HG03354 (cell line): ENCODE measurements around the gene STARD5.

Experiments used
- ATAC-seq: cut with Tn5 transposase; IDR thresholded peaks from one replicate; pipeline ENCODE4 v1.9.1; 2021; ENCODE audit warnings: mild to moderate bottlenecking; ENCODE audit not compliant: unreplicated experiment, poor library complexity, severe bottlenecking

Gene STARD5

DNA sequence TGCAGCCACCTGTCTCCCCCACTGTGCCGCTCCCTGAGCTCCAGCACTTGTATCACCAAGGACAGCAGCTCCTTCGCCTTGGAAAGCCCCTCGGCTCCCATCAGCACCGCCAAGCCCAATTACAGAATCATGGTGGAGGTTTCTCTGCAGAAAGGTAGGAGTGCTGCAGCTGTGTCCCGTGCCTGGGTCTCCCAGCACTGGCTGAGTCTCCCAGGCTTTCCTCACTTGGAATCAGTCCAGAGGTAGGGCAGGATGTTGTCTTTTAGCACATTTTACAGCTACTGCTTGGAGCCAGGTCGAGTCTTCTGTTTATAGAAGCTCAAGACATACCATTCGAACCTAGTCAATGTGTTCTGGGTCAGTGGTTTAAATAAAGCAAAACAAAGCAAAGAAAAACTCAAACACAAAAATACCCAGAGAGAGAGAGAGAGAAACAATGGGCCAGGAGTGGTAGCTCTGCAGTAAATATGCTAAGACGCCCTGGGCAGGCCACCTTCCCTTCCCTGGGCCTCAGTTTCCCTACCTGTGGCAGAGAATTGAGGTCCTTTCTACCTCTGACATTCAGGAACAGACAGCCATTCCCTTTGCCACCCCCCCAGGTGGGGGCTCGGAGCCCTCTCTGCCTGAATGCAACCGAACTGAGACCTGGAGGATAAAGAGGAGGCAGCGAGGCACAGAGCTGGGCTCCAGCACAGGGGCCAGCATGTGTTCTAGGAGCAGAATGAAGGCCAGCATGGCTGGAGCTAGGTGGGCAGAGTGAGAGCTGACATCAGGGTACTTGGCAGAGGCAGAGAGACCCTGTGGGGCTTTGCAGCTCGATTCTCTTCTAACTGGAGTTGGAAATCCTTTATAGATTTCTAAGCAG is 44.1 kb downstream of the STARD5 start:
- no peak for ATAC-seq

- no peak for ATAC-seq
These were observed 45.5 kb downstream of the STARD5 start for GRCh38 chr15:81278306-81279029.

GRCh38 chr15:81277851-81278250 is 46.1 kb downstream of the STARD5 start:
- no peak for ATAC-seq

DNA sequence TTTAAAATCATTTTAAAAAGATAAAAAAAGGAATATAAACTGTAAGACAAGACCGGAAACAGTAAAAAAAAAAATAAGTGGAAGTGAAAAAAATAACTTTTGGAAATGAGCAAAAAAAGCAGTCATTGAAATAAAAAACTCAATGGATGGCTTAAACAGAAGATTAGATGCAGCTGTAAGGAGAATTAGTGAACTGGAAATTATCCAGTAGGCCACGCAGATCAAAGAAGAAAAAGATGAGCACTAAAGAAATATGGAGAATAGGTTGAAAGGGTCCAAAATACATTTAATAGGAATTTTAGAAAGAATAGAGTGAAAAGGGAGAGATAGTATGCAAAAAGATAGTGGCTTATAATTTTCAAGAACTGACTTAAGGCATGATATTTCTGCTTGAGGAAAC is 47.0 kb downstream of the STARD5 start:
- no peak for ATAC-seq

GRCh38 chr15:81275711-81276392 is 48.1 kb downstream of the STARD5 start:
- no peak for ATAC-seq

DNA sequence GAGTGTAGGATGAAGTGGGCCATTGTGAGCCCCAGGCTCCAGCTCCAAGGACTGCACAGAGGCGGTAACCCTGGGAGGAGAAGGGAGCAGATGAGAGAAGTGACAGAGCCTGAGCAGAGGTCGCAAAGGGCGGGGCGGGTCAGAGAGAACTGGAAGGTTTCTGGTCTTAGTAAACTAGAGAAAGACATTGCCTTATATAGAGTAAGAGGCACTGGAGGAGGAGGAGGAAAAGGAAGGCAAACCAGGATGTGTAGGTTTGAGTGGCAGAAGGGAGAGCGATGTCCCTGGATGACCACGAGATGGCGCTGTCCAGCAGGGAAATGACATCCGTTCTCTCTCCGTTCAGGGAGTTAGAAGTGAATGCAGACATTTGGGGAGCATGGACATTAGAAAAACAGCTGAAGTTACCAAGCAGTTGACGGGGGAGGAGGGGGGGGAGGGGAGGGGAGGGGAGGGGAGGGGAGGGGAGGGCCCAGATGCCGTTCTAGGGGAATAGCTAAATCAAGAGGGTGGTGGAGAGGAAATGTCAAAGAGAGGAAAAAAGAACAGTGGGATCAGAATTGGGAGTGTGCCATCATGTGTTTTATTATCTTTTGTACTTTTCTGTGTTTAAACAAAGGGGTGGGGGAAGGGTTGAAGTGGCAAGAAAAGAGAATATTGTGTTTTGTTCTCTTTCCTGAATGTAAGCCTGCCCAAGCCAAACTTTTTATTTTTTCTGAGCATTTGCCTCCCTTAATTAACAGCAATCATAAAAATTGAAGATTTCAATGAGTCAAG is 48.8 kb downstream of the STARD5 start:
- peak; percentile 94 for ATAC-seq

DNA sequence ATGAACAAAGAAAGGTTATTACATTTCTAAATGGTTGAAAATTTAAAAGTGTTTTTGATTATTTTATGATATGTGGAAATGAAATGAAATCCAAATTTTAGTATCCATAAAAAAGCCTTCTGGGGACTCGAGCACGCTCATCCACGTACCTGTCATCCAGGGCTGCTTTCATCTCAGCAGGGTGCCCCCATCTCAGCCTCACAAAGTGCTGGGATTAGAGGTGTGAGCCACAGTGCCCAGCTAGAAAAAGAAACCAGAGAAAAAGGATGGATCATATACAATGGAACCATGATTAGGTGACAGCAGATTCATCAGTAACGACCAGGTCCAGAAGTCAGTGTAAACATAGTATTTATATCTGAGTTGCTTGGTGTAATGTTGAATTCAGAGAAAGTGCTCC is 49.7 kb downstream of the STARD5 start:
- ATAC-seq, result no peak

DNA sequence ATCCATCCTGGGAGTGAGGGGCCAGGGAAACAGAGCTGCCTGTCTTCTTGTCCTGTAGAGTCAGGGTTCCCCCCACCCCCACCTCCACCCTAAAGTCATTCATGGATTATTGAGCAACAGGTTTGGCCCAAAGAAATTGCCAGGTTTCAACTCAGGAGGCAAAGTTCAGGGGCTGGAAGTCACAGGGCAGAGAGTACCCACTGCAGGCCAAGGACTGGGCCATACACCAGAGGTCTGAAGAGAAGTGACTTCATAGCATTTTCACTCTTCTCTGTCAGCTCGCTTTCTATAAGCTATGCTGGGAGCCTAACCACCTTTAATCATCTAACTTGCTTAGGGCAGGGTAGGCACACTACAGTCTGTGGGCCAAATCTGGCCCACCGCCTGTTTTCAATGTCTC is 50.1 kb downstream of the STARD5 start:
- ATAC-seq, result no peak

- no peak for ATAC-seq
These were observed 50.7 kb downstream of the STARD5 start for GRCh38 chr15:81273200-81273599.

DNA sequence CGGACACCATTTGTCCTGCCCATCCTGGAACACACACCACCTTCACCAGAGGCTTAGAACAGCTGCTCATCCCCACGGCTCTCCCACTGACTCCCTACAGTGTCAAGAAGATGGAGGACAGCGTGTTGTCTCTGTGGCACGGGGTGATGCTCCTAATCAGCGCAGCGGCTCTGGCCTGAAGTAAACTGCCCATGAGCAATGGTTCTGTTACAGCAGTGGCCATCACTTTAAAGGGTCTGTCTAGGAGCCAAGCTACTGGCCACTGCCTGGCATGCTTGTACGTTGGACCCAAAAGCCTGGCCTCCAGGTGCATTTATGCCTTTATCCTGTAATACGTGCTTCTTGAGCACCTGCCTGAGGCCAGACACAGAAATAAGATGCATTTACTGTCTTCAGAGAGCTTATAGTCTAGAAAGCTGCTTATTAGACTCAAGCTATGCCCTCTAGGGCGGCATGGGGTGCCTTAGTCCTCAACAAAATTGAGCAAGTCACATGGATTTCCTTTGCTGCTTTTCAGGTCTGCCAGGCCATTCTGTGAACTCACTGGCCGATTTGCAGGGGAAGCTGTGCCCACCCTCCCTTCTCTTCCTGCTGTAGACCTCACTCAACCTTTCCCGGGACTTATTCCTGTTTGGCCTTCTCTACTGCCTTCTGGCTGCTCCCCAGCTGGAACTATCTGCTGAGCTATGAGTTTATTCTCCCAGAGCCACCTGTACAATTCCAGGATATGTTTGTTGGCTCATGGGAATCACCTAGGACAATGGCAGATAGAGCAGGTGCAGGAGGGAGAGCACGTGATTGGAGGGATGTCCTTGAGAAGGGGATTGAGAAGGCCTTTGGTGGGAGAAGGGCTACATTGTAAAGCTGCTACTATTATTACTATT is 51.9 kb downstream of the STARD5 start:
- no peak for ATAC-seq

- ATAC-seq, result no peak
These were observed 53.0 kb downstream of the STARD5 start for GRCh38 chr15:81270781-81271491.

DNA sequence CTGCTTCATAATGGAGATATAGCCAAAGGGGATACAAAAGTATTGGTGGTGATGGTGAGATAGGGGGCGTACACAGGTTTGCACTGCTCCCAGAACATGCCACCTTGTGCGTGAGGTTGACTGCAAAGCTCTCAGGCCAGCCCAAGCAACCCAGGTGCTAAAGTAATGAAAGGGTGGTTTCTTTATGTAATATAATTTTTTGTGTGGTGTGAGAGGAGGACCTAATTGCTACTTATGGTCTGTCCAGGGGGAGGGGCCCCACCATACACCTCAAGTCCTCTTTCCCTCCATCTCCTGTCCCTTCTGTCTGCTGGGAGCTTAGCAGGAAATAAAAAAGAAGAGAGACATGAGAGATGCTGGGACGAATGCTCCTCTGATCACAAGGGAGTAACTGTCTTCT is 53.8 kb downstream of the STARD5 start:
- no peak for ATAC-seq

DNA sequence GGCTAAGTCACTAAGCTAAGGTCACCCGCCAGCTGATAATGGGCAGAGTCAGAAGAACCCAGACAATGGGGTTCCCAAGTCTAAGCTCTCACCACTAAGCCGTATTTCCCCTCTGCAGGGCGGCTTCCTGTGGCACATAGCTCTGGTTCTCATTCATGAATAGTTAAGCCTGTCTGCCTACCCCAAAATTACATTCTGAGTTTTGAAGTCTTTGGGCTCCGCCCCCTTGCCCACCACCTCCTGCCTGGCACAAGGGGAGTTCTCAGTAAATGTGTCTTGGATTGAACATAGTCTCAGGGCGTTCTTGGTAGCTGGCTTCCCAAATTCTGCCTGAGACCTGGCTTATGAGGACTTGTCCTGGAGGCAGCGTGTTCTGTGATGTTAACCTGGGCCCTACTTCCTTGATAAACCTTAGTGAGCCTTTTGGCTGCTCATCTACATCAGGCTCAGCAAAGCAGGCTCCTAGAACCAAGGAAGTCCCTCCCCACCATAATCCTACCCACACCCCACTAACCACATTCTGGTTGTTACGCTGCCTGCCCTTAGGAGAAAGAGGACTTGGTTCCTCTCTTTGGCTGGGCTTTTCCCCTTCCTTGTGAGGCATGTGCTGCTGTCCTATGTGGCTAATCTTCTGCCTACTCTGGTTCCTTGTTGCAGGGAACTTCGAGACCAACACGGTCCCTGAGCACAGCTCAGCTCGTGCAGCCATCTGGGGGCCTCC is 54.9 kb downstream of the STARD5 start:
- ATAC-seq, result no peak

DNA sequence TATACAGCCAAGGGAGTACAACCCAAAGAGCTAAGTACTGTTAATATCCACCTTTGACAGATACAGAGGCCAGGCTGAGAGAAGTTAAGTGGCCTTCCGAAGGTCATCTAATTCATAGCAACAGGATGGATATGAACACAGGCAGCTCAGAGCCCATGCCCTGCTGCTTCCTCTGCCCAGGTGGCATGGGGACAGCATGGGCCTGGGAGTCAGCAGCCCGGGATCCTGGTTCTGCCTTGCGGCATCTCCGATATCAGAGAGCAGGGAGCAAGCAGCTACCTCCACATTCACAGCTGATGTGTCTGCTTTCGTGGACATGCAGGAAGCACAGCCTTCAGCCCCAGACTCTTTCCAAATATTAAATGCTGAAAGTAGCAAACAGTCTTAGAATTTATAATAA is 55.6 kb downstream of the STARD5 start:
- no peak for ATAC-seq

DNA sequence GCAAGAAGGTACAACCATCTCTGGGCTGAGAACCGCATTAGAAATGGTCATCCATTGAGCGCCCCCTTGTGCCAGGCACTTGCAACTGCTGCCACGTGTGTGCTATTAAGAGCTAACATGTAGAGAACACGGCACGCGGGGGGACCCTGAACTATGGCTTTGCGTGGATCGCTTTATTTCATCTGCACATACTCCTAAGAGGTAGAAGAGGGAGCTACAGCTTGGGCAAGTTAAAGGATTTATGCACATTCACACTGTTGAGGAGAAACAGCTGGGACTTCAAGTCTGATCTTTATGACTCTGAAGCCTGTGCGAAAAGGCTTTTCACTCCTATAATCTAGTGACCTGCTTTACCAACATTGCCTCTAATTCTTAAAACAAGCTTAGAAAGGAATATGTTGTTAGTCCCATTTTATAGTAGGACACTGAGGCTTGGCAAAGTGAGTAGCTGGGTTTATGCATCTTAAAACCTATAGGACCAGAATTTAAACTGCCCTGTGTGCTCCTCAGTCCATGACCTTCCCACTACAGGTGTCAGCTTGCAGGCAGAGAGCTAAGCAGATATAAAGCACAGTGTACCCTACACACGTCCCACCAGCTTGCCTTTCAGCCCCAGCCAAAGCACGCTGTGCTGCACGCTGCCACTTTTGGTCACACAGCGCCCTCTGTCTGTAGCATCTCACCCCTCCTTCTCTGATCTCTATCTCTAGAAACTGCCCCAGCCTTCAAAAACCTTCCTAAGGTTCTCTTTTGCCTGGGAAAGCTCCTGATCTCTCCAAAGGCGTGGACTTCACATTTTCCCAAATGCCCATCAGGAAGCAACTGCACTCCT is 57.8 kb downstream of the STARD5 start:
- peak; percentile 87 for ATAC-seq

GRCh38 chr15:81265256-81265943 is 58.5 kb downstream of the STARD5 start:
- peak; percentile 20 for ATAC-seq
